H1 (cell line): ENCODE results near the gene PPP1CC. TPM values are rescaled to one million over a fixed set of nuclear protein-coding genes. Genes with fewer than 3 reads are reported as not detected.

Source experiments
- CHD1 ChIP-seq: IDR thresholded peaks from 2 replicates; pipeline ENCODE4 v1.6.1; 2012; ENCODE audit warnings: low read depth, low read length, improper control_type of control experiment
- polyA plus RNA-seq, 7 experiments: library from polyadenylated mRNA; depleted of rRNA in 3 of 7; stranded (reverse) in 5 of 7; unstranded in 2 of 7; fragments of >200 nt in 5 of 7; fragments of 200-250 nt in 2 of 7; gene quantifications; 1 replicate in 5 of 7; 2 replicates in 1 of 7; 4 replicates in 1 of 7; pipeline versions ENCODE4 v1.2.1 to v1.2.3, GENCODE V29; 2011 to 2013; ENCODE audit warnings: missing spikeins in 2 of 7, mixed read lengths in 2 of 7
- total RNA-seq: library from RNA; stranded (reverse); fragmentation: NEBNext Ultra II Directional; extraction: Animal tissue kit (Norgen Biotek cat#: 25700); gene quantifications from 2 replicates; pipeline ENCODE4 v1.2.1, GENCODE V29; 2021

Gene PPP1CC
- total and polyA plus RNA-seq, 2 of the 8 experiments (the other 6 are each of a cell fraction or from before 2014, with no cell fraction given), result 193 to 350 TPM

GRCh38 chr12:110741341-110742095 lies 1.2 kb downstream of the PPP1CC start (continued):
- TF ChIP-seq CHD1, result no peak
